Cardiac muscle cell (in vitro differentiated cells and primary cell): ENCODE measurements around the gene DLGAP5. TPM values are rescaled to one million over a fixed set of nuclear protein-coding genes. Genes with fewer than 3 reads are reported as not detected.
A peak's percentile ranks its signal among the peaks of the same experiment; 100 is the strongest.

Source experiments
- DNase-seq, 2 donors: peaks; one replicate each; pipeline versions ENCODE4 v3.0.0 to v3.0.0-alpha.2; 2010 to 2017; ENCODE audit warnings: low read depth in 1 of 2, low spot score in 1 of 2
- H3K27ac ChIP-seq: fragments of 200-600 bp; sonication (generic); 2 replicates; pipeline ENCODE4 v1.5.1; 2016
- H3K27me3 ChIP-seq: fragments of 200-600 bp; sonication (generic); 2 replicates; pipeline ENCODE4 v1.6.0; 2016; ENCODE audit warnings: control low read depth
- H3K36me3 ChIP-seq: fragments of 200-600 bp; sonication (generic); 2 replicates; pipeline ENCODE4 v1.5.1; 2016; ENCODE audit warnings: control low read depth
- H3K4me1 ChIP-seq: fragments of 200-600 bp; sonication (generic); 2 replicates; pipeline ENCODE4 v1.8.1; 2017; ENCODE audit warnings: low read depth, mild to moderate bottlenecking, mixed run types
- H3K4me3 ChIP-seq: fragments of 200-600 bp; sonication (generic); 2 replicates; pipeline ENCODE4 v1.5.1; 2016; ENCODE audit warnings: mild to moderate bottlenecking
- H3K9me3 ChIP-seq: fragments of 200-600 bp; sonication (generic); 2 replicates; pipeline ENCODE4 v1.5.1; 2017; ENCODE audit warnings: low read depth, mild to moderate bottlenecking, control low read depth
- CTCF ChIP-seq: IDR thresholded peaks from 2 replicates; pipeline ENCODE4 v1.5.1; 2012; ENCODE audit warnings: low read depth, mild to moderate bottlenecking, low read length
- polyA plus RNA-seq: library from polyadenylated mRNA; unstranded; fragments of >200 nt; fragmentation: Nextera tagmentation; extraction: Ambion mirVana; gene quantifications from 2 replicates; pipeline ENCODE4 v1.2.1, GENCODE V29; 2016
- total RNA-seq: library from RNA; depleted of rRNA; stranded (reverse); fragments of >200 nt; gene quantifications from 2 replicates; pipeline ENCODE4 v1.2.3, GENCODE V29; 2016

DLGAP5 gene
- total and polyA plus RNA-seq, 2 experiments from 2014 or later, result 5.9 to 37.4 TPM

- no peak for DNase-seq
- Histone ChIP-seq H3K36me3 (no peaks in the 10 kb centered on the region), H3K4me3 (peak overlapping the region; percentile 61), H3K4me1 (peaks cover 6% of the 10 kb centered on the region), H3K27ac (no peak overlapping the region), H3K27me3 (peaks cover 52% of the 10 kb centered on the region), H3K9me3 (no peaks in the 10 kb centered on the region)
- no peak for TF ChIP-seq CTCF
Measured at GRCh38 chr14:55128386-55129085, 62.8 kb downstream of the DLGAP5 start.

- Histone ChIP-seq H3K9me3 (no peaks in the 10 kb centered on the region), H3K4me3 (no peak overlapping the region), H3K27me3 (peaks cover 52% of the 10 kb centered on the region), H3K27ac (no peak overlapping the region), H3K36me3 (no peaks in the 10 kb centered on the region), H3K4me1 (peaks cover 15% of the 10 kb centered on the region)
- DNase-seq, result no peak
- no peak for TF ChIP-seq CTCF
Measured at GRCh38 chr14:55127460-55127951, 63.9 kb downstream of the DLGAP5 start.

- Histone ChIP-seq H3K27me3 (peaks cover 50% of the 10 kb centered on the region), H3K27ac (no peak overlapping the region), H3K4me1 (peaks cover 20% of the 10 kb centered on the region), H3K36me3 (no peaks in the 10 kb centered on the region), H3K4me3 (no peak overlapping the region), H3K9me3 (no peaks in the 10 kb centered on the region)
- no peak for TF ChIP-seq CTCF
- no peak for DNase-seq
Measured at GRCh38 chr14:55126932-55127459, 64.4 kb downstream of the DLGAP5 start.

GRCh38 chr14:55126034-55126433, 65.4 kb downstream of the DLGAP5 start:
- peaks cover 41% of the 10 kb centered on the region for H3K27me3 ChIP-seq
- no peak for TF ChIP-seq CTCF
- no peak for DNase-seq
- no peak overlapping the region for H3K4me3 ChIP-seq
- no peaks in the 10 kb centered on the region for H3K36me3 ChIP-seq
- no peak overlapping the region for H3K27ac ChIP-seq
- H3K9me3 ChIP-seq, result no peaks in the 10 kb centered on the region
- peaks cover 23% of the 10 kb centered on the region for H3K4me1 ChIP-seq

- Histone ChIP-seq H3K27ac (no peak overlapping the region), H3K36me3 (no peaks in the 10 kb centered on the region), H3K27me3 (peaks cover 35% of the 10 kb centered on the region), H3K4me3 (no peak overlapping the region), H3K9me3 (no peaks in the 10 kb centered on the region), H3K4me1 (peaks cover 23% of the 10 kb centered on the region)
- no peak for TF ChIP-seq CTCF
- DNase-seq, result no peak
Measured at GRCh38 chr14:55125403-55125802, 66.0 kb downstream of the DLGAP5 start.
